ENCODE results near the gene RNF144A. TPM values are rescaled to one million over a fixed set of nuclear protein-coding genes. Genes with fewer than 3 reads are reported as not detected.

RNF144A gene
- total and polyA plus RNA-seq, 9 donors, result 10.4 to 47.7 (median 23.9) TPM

DNA sequence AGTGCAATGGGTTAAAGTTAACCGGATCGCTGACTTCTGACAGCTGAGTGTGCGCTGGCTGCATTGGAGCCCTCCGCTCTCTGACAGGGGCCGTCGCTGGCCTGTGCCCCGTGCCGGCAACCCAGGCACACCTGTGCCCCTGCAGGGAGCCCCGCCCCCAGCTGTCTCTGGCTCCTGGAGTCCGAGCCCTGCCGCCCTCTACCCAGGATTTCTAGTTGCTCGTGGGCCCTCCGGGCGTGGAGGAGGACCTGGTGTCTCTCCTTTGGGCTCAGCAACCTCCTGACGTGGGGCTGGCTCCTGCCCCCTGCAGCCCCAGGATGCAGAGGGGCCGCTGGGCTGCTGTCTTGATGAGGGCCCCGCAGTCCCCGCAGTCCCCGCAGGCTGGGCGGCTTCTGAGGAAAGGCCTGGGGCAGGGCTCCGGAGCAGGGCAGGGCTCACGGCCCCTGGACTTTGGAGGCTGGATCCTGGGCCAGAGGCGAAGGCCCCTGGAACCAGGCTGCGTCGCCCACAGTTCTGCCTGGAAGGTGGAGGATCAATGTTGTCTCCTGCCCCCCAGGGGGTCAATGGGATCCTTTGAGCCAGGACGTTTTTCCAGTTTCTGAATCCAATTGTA lies 172.8 kb downstream of the RNF144A start:
- no peaks in the 10 kb centered on the region for H3K9me3 ChIP-seq
- no peaks in the 10 kb centered on the region for H3K4me1 ChIP-seq (ENCODE audit: insufficient read depth)
- H3K36me3 ChIP-seq, result no peaks in the 10 kb centered on the region
- no peaks in the 10 kb centered on the region for H3K27me3 ChIP-seq
- no peak for DNase-seq
- intact Hi-C loops (cut with DNase I), result no loop called here
- TF ChIP-seq POLR2A (IDR thresholded peaks at IDR 0.05), result no peak
- TF ChIP-seq, protein P1, sequence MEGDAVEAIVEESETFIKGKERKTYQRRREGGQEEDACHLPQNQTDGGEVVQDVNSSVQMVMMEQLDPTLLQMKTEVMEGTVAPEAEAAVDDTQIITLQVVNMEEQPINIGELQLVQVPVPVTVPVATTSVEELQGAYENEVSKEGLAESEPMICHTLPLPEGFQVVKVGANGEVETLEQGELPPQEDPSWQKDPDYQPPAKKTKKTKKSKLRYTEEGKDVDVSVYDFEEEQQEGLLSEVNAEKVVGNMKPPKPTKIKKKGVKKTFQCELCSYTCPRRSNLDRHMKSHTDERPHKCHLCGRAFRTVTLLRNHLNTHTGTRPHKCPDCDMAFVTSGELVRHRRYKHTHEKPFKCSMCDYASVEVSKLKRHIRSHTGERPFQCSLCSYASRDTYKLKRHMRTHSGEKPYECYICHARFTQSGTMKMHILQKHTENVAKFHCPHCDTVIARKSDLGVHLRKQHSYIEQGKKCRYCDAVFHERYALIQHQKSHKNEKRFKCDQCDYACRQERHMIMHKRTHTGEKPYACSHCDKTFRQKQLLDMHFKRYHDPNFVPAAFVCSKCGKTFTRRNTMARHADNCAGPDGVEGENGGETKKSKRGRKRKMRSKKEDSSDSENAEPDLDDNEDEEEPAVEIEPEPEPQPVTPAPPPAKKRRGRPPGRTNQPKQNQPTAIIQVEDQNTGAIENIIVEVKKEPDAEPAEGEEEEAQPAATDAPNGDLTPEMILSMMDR (IDR thresholded peaks at IDR 0.05), result no peak
- TF ChIP-seq EP300 (IDR thresholded peaks at IDR 0.05), result no peak
- H3K4me3 ChIP-seq, result no peak overlapping the region
- H3K27ac ChIP-seq, result no peak overlapping the region
- 85 to 88% (median 86%) methylated on average over 24 to 26 of the region's 26 CpGs for WGBS, 3 donors

- H3K36me3 ChIP-seq, result no peaks in the 10 kb centered on the region
- no peaks in the 10 kb centered on the region for H3K27me3 ChIP-seq
- intact Hi-C loops (cut with DNase I), result no loop called here
- no peak overlapping the region for H3K4me3 ChIP-seq
- TF ChIP-seq EP300 (IDR thresholded peaks at IDR 0.05) (no peak), POLR2A (IDR thresholded peaks at IDR 0.05) (no peak)
- TF ChIP-seq, protein P1 (IDR thresholded peaks at IDR 0.05), result no peak
- 79 to 88% (median 83%) methylated on average over 3 of the region's 3 CpGs for WGBS, 3 donors
- no peak for DNase-seq
- H3K9me3 ChIP-seq, result no peaks in the 10 kb centered on the region
- H3K27ac ChIP-seq, result no peak overlapping the region
- H3K4me1 ChIP-seq (ENCODE audit: insufficient read depth), result peaks cover 2% of the 10 kb centered on the region
Measured at GRCh38 chr2:7093376-7093775, 176.2 kb downstream of the RNF144A start.

Other genes with a start within 250 kb of the RNF144A start
- 1 to 10 TPM; 2.7 to 7.1 (median 4.2) TPM for gene CMPK2, start 51.5 kb upstream of the RNF144A start, total RNA-seq
- gene CMPK2, start 51.5 kb upstream of the RNF144A start, polyA plus RNA-seq, result 10 to 100 TPM in 1 of 2 donors, 1 to 10 TPM in 1; 3.1 to 11.5 TPM
- gene RSAD2, start 39.6 kb upstream of the RNF144A start, total RNA-seq, result 1 to 10 TPM; 1.9 to 9.2 (median 4.5) TPM
- 10 to 100 TPM in 1 of 2 donors, 1 to 10 TPM in 1; 4.7 to 11.1 TPM for gene RSAD2, start 39.6 kb upstream of the RNF144A start, polyA plus RNA-seq

Data from ovary (tissue), 9 donors.